Measurements from ENCODE around the gene NPB.

- TF ChIP-seq CTCF (IDR thresholded peaks at IDR 0.05; ENCODE audit: low read depth, low read length, poor library complexity, severe bottlenecking) (no peak), EZH2phosphoT487 (IDR thresholded peaks at IDR 0.05; ENCODE audit: borderline replicate concordance, low read length) (no peak)
Measured at GRCh38 chr17:81922566-81923301, 20.7 kb downstream of the NPB start.

Data from DOHH2 (cell line).